Mucosa of descending colon (tissue), 3 donors: Measurements from ENCODE around the gene NECAB3. TPM values are rescaled to one million over a fixed set of nuclear protein-coding genes. Genes with fewer than 3 reads are reported as not detected.
A peak's percentile ranks its signal among the peaks of the same experiment; 100 is the strongest.

Experiments
- ATAC-seq: fragments of 200-7000 bp; cut with Tn5 transposase; one replicate; pipeline ENCODE4 v1.9.1; 2020; ENCODE audit warnings: mild to moderate bottlenecking, moderate library complexity
- DNase-seq, 3 donors: peaks; one replicate each; pipeline ENCODE4 v3.0.0-alpha.2; 2020
- H3K36me3 ChIP-seq: fragments of 200-600 bp; one replicate; pipeline ENCODE4 v1.8.0; 2021; ENCODE audit warnings: low read depth, mild to moderate bottlenecking
- H3K4me1 ChIP-seq: fragments of 200-600 bp; one replicate; pipeline ENCODE4 v1.8.0; 2021; ENCODE audit warnings: low read depth, mild to moderate bottlenecking
- H3K4me3 ChIP-seq: fragments of 200-600 bp; one replicate; pipeline ENCODE4 v1.8.0; 2021; ENCODE audit warnings: mild to moderate bottlenecking
- H3K9me3 ChIP-seq: fragments of 200-600 bp; one replicate; pipeline ENCODE4 v1.8.0; 2021; ENCODE audit warnings: mild to moderate bottlenecking
- CTCF ChIP-seq: fragments of 200-600 bp; IDR thresholded peaks from one replicate; pipeline ENCODE4 v1.8.0; 2022; ENCODE audit warnings: antibody characterized with exemption, mild to moderate bottlenecking
- intact Hi-C, 2 donors: fragments of 100-400 bp; cut with DNase I in 1 of 2; cut with micrococcal nuclease in 1 of 2; formaldehyde crosslinking; loops; one replicate each; pipeline versions ENCODE4 v1.11.0 to v1.11.1; 2022; cut with DNase I, micrococcal nuclease
- total RNA-seq, 3 donors: library from RNA; stranded (reverse); fragmentation: NEBNext Ultra II Directional in 2 of 3; extraction: Animal tissue kit (Norgen Biotek cat#: 25700) in 2 of 3; gene quantifications; one replicate each; pipeline versions ENCODE4 v1.2.1 to v1.2.4, GENCODE V29; 2021 to 2023
- donor health status: DM: no; HTN: no; CAD: no; lungs with moderate emphysema.
- donor health status: DM: no; HTN: no; CAD: no.
- donor health status: DM: no; HTN: yes; CAD: no.

NECAB3 gene
- total RNA-seq, 3 donors from 2014 or later: 50.7 to 55.7 (median 51.7) TPM

GRCh38 chr20:33673410-33674293 lies 576 bp downstream of the NECAB3 start:
- intact Hi-C loops: no loop called here
- DNase-seq: peak in 1 of 3 donors; percentile 48
- Histone ChIP-seq H3K36me3 (no peaks in the 10 kb centered on the region), H3K9me3 (no peaks in the 10 kb centered on the region), H3K4me3 (peak overlapping the region; percentile 57), H3K4me1 (peaks cover 23% of the 10 kb centered on the region)
- TF ChIP-seq CTCF: no peak
- ATAC-seq: peak; percentile 12

GRCh38 chr20:33673114-33673409 lies 1.2 kb downstream of the NECAB3 start:
- Histone ChIP-seq H3K36me3 (no peaks in the 10 kb centered on the region), H3K4me1 (peaks cover 29% of the 10 kb centered on the region), H3K9me3 (no peaks in the 10 kb centered on the region), H3K4me3 (no peak overlapping the region)
- ATAC-seq: no peak
- TF ChIP-seq CTCF: no peak
- intact Hi-C loops: no loop called here
- DNase-seq: peak in 1 of 3 donors; percentile 36

GRCh38 chr20:33672426-33673113 lies 1.7 kb downstream of the NECAB3 start:
- Histone ChIP-seq H3K4me3 (no peak overlapping the region), H3K36me3 (no peaks in the 10 kb centered on the region), H3K9me3 (no peaks in the 10 kb centered on the region), H3K4me1 (peaks cover 33% of the 10 kb centered on the region)
- DNase-seq (peak in 2 of 3 donors; percentile 40 to 57), ATAC-seq (no peak)
- intact Hi-C loops: no loop called here
- TF ChIP-seq CTCF: no peak

GRCh38 chr20:33671573-33672288 lies 2.5 kb downstream of the NECAB3 start:
- no peak overlapping the region for H3K4me3 ChIP-seq
- H3K4me1 ChIP-seq: peaks cover 33% of the 10 kb centered on the region
- no peak for DNase-seq

More at GRCh38 chr20:33671573-33672288, 2.5 kb downstream of the NECAB3 start:
- no peak for ATAC-seq
- no peaks in the 10 kb centered on the region for H3K9me3 ChIP-seq
- intact Hi-C loops: no loop called here
- no peak for TF ChIP-seq CTCF
- no peaks in the 10 kb centered on the region for H3K36me3 ChIP-seq
